C4-2B (cell line): Measurements from ENCODE around the gene IQGAP3.

Source experiments
- CTCF ChIP-seq: fragments of 450-650 bp; conservative IDR thresholded peaks from 2 replicates; pipeline ENCODE4 v1.5.1; 2017; ENCODE audit warnings: mild to moderate bottlenecking
- ZFX ChIP-seq: fragments of 450-650 bp; IDR thresholded peaks from 2 replicates; pipeline ENCODE4 v1.6.1; 2017

- TF ChIP-seq CTCF (no peak), ZFX (no peak)
Measured at GRCh38 chr1:156551869-156552268, 20.5 kb downstream of the IQGAP3 start.
